WERI-Rb-1 (cell line): ENCODE data around the gene PLCG2.

Source experiments
- DNase-seq: peaks from one replicate; pipeline ENCODE4 v3.0.0-alpha.2; 2020
- H3K27ac ChIP-seq: fragments of 250-450 bp; sonication (Bioruptor Pico); 2 replicates; pipeline ENCODE4 v1.5.1; 2020; ENCODE audit warnings: mild to moderate bottlenecking, moderate library complexity
- H3K27me3 ChIP-seq: fragments of 250-450 bp; sonication (Bioruptor Pico); 2 replicates; pipeline ENCODE4 v1.5.1; 2021; ENCODE audit warnings: mild to moderate bottlenecking, low read depth, moderate library complexity; ENCODE audit not compliant: insufficient read depth, severe bottlenecking
- H3K36me3 ChIP-seq: fragments of 250-450 bp; sonication (Bioruptor Pico); 2 replicates; pipeline ENCODE4 v1.5.1; 2020; ENCODE audit warnings: mild to moderate bottlenecking, moderate library complexity
- H3K4me3 ChIP-seq: 2 replicates; pipeline ENCODE4 v1.5.1; 2011; ENCODE audit warnings: low read depth, mild to moderate bottlenecking, control low read depth, low read length
- H3K9me3 ChIP-seq: fragments of 250-450 bp; sonication (Bioruptor Pico); 2 replicates; pipeline ENCODE4 v1.5.1; 2021; ENCODE audit warnings: mild to moderate bottlenecking, moderate library complexity; ENCODE audit not compliant: severe bottlenecking
- TF ChIP-seq, protein P1 (sequence below): IDR thresholded peaks from 2 replicates; pipeline ENCODE4 v1.5.1; 2011; ENCODE audit warnings: low read depth, mild to moderate bottlenecking, control low read depth, inconsistent platforms, low read length

The PLCG2 gene

GRCh38 chr16:81782236-81782635 lies 3.1 kb downstream of the PLCG2 start:
- H3K4me3 ChIP-seq, result no peak overlapping the region
- peaks cover 5% of the 10 kb centered on the region for H3K27me3 ChIP-seq

GRCh38 chr16:81784072-81784795 lies 5.1 kb downstream of the PLCG2 start:
- Histone ChIP-seq H3K36me3 (no peaks in the 10 kb centered on the region), H3K27me3 (peaks cover 3% of the 10 kb centered on the region), H3K4me3 (no peak overlapping the region), H3K9me3 (no peaks in the 10 kb centered on the region), H3K27ac (no peak overlapping the region)
- no peak for DNase-seq
- TF ChIP-seq, protein P1, sequence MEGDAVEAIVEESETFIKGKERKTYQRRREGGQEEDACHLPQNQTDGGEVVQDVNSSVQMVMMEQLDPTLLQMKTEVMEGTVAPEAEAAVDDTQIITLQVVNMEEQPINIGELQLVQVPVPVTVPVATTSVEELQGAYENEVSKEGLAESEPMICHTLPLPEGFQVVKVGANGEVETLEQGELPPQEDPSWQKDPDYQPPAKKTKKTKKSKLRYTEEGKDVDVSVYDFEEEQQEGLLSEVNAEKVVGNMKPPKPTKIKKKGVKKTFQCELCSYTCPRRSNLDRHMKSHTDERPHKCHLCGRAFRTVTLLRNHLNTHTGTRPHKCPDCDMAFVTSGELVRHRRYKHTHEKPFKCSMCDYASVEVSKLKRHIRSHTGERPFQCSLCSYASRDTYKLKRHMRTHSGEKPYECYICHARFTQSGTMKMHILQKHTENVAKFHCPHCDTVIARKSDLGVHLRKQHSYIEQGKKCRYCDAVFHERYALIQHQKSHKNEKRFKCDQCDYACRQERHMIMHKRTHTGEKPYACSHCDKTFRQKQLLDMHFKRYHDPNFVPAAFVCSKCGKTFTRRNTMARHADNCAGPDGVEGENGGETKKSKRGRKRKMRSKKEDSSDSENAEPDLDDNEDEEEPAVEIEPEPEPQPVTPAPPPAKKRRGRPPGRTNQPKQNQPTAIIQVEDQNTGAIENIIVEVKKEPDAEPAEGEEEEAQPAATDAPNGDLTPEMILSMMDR, result no peak

More at GRCh38 chr16:81782236-81782635, 3.1 kb downstream of the PLCG2 start:
- no peak overlapping the region for H3K27ac ChIP-seq
- TF ChIP-seq, protein P1, result no peak
- H3K36me3 ChIP-seq, result no peaks in the 10 kb centered on the region
- no peak for DNase-seq
- no peaks in the 10 kb centered on the region for H3K9me3 ChIP-seq

GRCh38 chr16:81785138-81785924 lies 6.2 kb downstream of the PLCG2 start:
- Histone ChIP-seq H3K9me3 (no peaks in the 10 kb centered on the region), H3K27ac (no peak overlapping the region), H3K27me3 (no peaks in the 10 kb centered on the region), H3K4me3 (no peak overlapping the region), H3K36me3 (no peaks in the 10 kb centered on the region)
- no peak for DNase-seq
- TF ChIP-seq, protein P1, result no peak

DNA sequence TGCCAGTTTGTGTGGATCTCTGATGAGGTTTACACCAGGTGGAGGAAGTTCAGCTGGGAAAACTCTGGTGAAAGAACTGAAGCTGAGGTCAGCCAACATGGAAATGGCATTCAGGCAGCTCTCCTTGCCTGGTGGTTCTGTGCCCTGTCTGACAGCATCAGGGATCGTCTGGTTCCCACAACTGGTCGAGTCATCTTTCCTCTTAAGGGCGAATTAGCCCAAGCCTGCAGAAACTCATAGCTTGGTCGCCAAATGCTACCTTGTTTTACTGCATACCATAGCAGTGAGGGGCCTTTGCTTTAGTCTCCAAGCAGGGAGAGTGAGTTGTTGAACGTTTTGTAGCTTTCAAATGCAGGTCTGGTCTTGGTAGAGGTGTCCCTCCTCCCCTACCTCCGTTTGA lies 7.2 kb downstream of the PLCG2 start:
- no peaks in the 10 kb centered on the region for H3K9me3 ChIP-seq
- H3K4me3 ChIP-seq, result no peak overlapping the region
- no peak for DNase-seq
- H3K36me3 ChIP-seq, result no peaks in the 10 kb centered on the region
- H3K27me3 ChIP-seq, result no peaks in the 10 kb centered on the region
- TF ChIP-seq, protein P1, result no peak
- H3K27ac ChIP-seq, result no peak overlapping the region

DNA sequence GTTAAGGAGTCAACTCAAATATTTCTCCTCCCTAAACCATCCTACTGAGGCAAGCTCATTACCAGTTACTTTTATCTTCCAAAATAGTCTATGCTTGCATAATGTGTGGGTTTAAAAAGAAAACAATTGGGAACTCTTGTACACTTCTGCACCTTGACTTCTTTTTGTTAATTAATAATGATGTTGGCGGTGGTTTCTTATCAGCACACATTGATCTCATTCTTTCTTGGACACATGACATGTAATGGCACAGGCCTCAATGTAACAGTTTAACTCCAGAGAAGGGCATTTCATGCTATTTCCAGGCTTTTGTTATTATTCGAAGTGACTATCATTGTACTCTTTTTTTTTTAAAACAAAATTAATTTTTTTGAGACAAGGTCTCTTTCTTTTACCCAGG lies 7.8 kb downstream of the PLCG2 start:
- no peak overlapping the region for H3K4me3 ChIP-seq
- DNase-seq, result no peak
- no peaks in the 10 kb centered on the region for H3K9me3 ChIP-seq
- no peaks in the 10 kb centered on the region for H3K27me3 ChIP-seq
- H3K36me3 ChIP-seq, result no peaks in the 10 kb centered on the region
- TF ChIP-seq, protein P1, result no peak
- H3K27ac ChIP-seq, result no peak overlapping the region
